ENCODE results near the gene TOM1L2.

TOM1L2 gene

DNA sequence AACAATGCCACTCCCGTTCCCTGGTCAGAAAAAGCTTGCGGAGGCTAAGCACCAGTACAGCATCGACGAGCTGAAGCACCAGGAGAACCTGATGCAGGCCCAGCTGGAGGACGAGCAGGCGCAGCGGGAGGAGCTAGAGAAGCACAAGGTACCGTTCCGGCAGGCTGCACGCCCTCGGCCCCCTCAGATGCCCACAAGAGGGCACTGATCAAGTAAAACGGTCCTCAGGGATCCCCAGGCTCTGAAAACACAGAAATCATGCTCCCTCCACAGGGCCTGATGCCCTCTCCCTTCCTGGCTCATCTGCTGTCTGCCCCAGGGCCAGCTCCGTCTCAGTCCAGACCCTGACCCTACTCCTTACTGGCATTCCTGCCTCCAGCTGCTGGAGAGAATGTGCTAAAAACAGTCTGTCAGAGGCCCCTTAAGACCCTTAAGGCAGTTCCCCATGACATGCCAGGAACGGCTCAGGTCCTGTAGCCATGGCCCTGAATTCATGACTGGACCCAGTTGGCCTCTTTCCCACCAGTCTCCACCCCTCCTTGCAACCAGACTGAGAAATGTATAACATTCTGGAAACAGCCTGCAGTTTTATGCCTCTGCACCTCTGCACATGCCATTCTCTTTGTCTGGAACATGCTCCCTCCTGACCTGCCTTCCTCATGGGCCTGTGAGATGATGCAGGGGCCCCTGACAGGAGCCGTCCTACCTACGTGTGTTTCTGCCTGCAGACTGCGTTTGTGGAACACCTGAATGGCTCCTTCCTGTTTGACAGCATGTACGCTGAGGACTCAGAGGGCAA lies 22.3 kb upstream of the TOM1L2 start:
- no peak for DNase-seq

DNA sequence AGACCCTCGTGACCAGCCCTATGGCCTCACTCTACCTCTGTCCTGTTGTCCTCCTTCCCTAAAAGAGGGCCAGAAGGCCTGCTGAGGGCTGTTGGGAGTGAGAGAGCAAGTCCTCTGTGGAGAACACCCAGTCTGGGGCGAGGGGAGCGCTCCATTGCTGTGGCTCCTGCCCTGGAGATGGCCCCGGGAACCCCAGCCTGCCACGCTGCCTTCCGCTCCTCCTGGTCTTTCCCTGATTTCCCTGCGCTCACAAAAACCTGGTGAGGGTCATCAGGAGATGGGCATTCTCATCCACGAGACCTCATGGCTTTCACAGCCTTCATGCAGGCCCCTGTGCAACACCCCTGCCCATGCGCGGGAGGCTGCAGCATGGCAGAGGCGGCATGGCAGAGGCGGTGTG lies 21.7 kb upstream of the TOM1L2 start:
- no peak for DNase-seq

DNA sequence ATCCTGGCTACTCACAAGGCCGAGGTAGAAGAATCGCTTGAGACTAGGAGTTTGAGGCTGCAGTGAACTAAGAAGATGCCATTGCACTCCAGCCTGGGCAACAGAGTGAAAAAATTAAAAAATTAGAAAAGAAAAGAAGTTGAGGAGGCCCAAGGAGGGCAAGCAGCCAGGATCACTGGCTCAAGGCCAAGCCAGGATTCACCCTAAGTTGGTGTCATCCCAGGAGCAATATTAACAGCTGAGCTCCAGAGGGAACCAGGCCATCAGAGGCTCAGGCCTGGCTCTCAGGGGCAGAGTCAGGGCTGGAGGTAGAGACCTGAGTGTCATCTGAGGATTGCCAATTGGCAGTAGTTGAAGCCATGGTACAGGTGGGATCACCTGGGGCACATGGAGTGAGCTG lies 21.2 kb upstream of the TOM1L2 start:
- DNase-seq: no peak

DNA sequence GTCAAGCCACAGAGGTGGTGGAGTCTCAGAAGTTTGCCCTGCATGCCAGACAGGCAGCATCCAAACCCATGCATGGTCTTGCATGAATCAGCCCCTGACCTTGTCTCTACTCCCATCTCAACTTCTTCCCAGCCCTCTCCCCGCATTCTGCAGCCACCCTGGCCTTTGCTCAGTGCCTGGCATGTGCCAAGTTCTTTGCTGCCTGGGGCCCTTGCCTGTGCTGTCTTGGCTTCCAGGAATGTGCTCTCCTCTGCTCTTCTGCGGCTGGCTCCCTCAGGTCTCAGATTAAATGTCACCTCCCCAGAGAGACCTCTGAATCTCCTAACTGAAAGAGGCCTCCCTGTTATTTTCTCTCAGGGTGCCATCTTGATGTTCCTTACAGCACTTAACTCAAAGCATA lies 18.1 kb upstream of the TOM1L2 start:
- DNase-seq: no peak

DNA sequence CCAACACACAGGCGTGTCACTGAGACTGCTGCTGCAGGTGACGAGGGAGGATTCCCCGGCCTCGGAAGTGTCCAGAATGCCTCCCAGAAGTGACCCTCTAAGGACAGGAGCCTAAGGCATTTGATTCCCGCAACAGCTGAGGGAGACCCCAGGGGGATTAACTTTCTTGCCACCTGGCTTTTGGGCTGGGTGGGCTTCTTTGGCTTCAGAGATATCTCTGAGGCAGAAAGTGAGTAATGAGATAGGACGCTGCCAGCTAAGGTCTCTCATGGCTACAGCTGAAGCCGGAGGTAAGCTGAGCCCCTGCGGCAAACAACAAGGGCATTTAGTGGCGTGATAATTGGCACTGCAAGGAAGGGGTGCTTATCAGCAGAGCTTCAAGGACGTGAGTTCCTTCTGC lies 17.4 kb upstream of the TOM1L2 start:
- no peak for DNase-seq

DNA sequence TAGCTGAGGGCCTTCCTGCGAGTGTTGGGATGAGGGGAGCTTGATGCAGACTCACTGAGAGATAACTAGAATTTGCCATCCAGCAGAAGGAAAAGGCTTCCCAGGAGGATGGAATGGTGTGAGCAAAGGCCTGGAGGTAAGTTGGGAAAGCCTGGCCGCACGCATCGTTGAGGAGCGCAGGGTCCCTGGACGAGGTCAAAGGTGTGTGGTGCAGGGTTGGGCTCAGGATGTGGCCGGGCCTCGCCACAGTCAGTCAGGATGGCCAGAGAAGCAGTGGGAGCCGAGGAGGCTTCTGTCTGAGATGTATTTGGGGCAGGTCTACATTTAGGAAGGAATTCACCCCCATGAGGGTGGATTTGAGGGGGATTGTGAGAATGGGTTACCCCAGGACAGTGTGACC lies 16.9 kb upstream of the TOM1L2 start:
- no peak for DNase-seq

DNA sequence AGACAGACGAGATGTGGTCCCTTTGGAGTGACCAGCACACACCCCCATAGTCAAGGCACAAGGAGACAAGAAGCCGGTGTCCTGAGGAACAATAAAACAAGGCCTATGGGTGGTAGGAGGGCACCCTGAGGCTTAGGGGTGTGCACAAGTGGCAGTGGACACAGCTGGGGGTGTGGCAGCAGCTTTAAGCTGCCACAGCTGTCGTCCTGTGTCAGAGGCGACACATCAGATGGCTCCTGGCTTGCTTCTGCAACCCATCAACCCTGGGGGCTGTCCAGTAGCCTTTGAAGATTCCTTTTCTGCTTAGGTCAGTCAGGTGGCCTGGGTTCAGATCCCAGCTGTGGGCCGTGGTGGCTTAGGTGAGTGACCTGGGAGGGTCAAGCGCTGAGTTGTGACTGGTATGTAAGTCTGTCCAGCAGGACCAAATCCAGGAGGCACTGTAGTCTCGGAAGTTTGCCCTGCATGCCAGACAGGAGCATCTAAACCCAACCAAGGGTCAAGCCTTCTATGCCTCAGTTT lies 16.3 kb upstream of the TOM1L2 start:
- no peak for DNase-seq

DNA sequence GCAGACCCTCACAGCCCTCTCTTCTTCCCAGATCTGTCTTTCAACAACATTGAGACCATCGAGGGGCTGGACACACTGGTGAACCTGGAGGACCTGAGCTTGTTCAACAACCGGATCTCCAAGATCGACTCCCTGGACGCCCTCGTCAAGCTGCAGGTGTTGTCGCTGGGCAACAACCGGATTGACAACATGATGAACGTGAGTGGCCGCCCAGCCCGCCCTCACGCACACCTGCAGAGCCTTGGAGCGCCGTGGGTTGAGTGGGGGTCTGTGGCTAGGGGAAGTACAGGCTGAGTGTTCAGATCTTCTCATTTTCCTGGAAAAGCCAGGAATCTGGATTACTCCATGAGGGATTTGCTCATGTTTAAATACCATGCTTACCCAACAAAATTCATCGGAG lies 15.7 kb upstream of the TOM1L2 start:
- DNase-seq: peak; percentile 4

DNA sequence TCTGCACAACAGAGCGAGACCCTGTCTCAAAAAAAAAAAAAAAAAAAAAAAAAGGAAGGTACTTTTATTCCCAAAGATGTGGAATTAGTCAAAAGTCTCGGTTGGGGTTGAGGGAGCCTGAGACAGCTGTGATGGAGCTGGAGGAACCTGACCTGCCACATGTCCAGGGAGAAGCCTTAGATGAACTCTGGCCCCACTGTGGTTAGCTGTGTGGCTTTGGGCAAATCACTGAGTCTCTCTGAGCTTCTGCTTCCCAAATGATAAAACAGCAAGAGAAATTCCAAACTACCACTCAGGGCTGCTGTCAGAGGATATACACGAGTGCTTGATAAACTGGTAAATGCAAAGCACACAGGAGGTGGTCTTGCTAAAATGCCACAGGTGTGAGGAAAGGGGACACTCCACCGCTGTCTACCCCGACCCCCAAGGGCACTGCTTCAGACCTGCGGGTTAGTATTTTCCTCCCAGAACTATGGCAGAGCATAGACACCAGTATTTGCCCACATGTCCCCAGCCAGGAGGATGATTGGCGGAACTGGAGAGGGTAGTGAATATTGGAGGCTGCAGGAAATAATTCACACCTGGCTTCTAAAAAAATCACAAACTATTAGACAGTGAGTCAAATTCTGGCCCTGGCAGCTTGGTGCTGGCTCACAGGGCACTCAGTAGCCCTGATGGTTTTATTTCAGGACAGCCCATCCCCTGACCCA lies 15.1 kb upstream of the TOM1L2 start:
- no peak for DNase-seq

DNA sequence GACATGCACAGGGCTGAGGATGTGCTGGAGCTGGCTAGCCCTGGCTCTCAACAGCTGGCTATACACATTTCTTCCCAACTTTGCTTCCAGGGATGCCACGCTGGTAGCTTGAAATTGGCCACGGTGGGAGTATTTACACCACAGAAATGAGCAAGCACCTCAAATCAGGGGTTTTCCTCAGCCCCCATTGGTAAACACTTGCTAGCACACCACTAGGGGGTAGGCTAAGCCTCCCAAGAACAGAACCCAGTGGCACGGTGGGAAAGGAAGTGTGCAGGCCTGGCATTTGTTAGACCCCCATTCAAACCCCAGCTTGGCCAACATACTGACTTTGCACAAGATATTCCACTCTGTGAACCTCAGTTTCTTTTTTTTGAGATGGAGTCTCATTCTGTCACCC lies 13.4 kb upstream of the TOM1L2 start:
- DNase-seq: no peak

DNA sequence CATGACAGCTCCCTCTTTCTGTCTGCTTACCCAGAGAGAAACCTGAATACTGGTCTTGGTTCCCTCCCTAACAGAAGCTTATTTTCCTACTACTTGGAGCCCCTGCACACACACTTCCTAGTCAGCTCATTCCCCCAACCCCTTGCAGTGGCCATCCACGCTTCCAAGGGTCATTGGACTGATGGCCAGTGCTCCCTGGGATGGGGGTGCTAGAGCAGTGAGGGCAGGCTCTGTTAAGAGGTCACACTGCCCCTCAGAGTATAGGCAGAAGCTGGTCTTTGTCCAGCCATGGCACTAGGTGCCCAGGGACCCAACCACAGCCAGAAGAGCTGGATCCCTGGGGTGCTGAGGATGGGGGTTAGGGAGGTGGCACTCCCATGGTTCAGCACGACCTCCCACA lies 13.0 kb upstream of the TOM1L2 start:
- no peak for DNase-seq

DNA sequence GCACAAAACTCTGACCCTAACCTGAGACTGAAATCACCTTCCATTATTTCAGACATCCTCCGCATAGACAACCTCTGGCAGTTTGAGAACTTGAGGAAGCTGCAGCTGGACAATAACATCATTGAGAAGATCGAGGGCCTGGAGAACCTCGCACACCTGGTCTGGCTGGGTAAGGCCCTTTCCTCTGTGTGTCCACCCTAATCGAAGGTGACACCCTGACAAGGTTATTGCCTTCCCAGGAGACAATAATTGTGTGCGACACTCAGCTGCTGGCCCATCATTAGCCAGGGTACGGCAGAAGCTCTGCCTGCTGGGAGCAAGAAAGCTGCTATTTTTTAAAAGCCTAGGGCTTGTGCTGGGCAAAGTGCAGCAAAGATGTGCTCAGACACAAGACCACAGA lies 11.6 kb upstream of the TOM1L2 start:
- no peak for DNase-seq

DNA sequence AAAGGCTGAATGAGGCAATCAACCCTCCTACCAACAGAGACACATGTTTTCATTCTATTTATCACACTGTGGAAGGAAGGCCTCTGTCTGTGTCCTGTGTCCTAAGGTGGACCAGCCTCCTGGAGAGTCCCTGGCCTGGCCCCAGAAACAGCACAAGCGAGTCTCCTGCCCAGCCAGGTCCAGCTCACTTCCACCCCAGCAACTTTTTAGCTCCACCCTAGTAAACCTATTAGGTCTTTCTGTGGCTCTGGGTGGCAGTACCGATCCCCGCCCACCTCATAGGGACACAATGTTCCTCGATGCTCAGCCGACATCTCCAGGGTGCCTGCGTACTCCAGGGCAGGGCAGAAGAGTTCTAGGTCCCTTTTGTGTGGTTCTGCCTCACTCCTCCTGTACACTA lies 11.2 kb upstream of the TOM1L2 start:
- no peak for DNase-seq

DNA sequence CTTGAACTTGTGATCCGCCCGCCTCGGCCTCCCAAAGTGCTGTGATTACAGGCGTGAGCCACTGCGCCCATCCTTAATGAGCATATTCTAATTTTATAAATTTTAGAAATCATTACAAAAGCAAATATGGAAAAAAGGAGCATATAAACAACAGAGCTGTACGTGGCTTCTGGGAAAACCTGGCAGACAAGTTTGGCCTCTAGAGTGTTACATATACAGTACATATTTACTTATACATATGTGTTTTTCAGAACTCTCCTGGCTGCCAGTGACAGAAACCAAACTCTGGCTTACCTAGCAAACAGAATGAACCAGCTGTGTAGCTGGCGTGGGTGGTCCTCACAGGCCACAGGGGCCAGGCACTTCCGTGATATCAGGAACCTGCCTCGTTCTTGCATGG lies 10.6 kb upstream of the TOM1L2 start:
- no peak for DNase-seq

DNA sequence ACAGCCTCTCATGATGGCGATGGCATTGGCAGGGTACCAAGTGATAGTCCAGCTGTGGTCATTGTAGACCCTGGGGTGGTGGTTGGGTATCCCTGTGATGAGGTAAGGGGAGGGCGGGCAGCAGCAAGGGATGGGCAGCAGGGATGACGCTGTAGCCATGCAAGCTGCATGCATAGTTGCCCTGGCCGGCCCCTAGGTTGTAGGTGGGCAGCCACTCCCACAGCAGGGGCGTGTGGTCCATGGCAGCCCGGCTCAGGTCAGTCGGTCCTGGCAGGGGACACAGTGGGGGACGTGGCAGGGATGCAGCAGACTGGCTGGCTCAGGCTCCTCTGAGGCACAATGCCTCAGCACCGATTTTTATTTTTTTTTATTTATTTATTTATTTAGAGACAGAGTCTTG lies 9.1 kb upstream of the TOM1L2 start:
- no peak for DNase-seq

DNA sequence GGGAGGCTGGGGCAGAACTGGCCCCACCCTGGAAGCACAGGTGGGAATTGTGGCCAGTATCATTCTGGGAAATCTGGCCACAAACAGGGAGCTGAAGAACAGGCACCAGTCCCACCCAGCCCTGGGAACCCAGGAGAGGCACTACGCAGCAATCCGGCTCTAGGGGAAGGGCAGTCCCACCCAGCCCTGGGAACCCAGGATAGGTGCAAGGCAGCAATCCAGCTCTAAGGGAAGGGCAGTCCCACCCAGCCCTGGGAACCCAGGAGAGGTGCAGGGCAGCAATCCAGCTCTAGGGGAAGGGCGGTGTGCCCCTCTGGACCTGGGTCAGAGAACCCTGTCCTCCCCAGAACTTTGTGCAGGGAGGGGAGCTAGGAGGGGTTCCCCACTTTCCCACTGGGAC lies 7.6 kb upstream of the TOM1L2 start:
- no peak for DNase-seq

DNA sequence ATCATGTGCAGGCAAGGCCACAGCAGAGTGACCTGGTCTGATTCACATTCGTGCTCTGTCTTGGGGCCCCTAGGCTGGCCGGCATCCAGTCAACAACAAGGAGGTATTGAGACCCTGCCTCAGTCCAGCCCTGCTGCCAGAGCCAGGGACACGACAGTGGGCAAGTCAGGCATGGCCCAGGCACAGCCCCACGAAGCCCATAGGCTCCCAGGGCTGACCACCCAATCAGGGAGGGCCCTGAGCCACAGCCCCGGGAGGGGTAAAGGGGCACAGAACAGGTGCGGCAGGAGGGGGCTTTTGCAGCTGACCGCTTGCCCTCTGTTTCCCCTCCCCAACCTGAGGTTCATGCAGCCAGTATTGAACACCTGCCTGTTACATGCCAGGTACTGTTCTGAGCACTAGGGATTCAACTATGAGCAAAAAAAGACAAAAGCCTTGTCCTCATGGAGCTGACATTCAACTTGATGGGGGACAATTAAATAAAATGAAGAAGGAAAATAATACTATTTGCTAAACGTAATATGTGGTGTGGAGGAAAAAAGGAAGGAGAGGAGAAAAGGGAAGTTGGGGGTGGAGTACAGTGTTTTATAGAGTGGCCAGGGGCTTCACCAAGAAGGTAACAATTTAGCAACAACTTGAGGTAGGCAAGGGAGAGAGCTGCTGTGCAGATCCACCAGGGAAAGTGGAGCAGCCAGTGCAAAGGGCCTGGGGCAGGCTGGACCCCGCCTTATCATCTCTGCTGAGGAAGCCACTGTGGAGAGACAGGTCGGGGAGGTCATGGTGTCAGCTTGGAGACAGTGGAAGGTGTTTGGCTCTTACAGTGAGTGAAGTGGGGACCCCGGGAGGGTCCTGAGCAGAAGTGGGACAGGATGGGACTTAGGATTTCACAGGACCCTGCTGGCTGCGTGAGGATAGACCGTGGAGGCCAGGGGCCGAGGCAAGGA lies 6.6 kb upstream of the TOM1L2 start:
- DNase-seq: no peak

DNA sequence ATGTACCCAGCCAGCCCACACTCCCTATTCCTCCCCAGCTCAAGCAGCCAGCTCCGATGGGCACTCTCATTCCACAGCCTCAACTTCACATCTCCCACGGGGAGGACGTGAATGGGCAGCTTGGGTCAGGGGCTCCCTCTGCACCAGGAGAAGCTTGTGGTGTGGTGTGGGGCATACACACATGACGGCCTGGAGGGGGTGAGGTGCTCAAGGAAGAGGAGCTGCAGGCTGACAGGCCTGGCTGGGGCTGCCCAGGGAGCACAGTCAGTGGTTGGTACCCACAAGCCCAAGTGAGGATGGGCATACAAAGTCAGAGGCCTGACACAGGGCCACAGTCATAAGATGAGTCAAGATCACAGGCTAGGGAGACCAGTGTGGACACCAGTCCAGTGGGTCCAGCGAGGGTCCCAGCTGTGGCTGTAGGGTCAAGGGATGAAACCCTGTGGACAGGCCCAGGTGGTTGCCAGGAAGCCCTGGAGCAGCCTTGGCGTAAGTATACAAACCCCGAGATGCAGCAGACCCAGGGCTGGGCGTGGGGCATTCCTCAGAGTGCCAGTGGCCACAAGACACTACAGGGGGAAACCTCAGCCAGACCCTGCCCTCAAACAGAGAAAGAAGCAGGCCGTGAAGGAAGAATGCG lies 4.9 kb upstream of the TOM1L2 start:
- DNase-seq: no peak

DNA sequence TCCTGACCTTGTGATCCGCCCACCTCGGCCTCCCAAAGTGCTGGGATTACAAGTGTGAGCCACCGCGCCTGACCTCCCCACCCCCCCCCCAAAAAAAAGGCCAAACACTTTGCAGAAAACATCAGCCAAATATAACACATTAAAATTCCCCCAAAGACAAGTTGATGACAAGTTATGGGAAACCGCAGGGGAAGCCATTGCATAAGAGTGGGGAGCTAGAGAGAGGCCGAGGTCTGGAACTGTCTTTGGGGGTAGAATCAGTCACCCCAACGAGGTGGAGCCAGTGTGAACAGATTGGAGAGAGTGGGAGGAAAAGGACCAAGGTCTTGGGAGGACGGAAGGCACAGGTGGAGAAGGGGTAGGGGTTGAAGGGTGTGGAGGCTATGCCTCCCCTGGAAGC lies 3.2 kb upstream of the TOM1L2 start:
- no peak for DNase-seq

DNA sequence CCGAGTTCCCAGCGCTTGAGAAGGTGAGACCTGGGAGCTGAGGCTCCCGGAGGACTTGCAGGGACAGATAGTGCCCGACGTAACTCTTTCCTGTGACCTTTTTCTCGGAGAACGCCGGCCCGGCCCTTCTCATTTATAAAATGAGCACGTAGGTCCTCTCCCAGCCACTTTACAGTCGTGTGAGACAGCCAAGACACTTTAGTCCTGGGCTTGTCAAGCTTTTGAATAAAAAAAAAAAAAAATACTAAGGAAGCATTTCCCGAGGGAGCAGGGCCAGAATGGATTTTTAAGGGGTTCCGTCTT lies 703 bp upstream of the TOM1L2 start:
- DNase-seq: no peak

DNA sequence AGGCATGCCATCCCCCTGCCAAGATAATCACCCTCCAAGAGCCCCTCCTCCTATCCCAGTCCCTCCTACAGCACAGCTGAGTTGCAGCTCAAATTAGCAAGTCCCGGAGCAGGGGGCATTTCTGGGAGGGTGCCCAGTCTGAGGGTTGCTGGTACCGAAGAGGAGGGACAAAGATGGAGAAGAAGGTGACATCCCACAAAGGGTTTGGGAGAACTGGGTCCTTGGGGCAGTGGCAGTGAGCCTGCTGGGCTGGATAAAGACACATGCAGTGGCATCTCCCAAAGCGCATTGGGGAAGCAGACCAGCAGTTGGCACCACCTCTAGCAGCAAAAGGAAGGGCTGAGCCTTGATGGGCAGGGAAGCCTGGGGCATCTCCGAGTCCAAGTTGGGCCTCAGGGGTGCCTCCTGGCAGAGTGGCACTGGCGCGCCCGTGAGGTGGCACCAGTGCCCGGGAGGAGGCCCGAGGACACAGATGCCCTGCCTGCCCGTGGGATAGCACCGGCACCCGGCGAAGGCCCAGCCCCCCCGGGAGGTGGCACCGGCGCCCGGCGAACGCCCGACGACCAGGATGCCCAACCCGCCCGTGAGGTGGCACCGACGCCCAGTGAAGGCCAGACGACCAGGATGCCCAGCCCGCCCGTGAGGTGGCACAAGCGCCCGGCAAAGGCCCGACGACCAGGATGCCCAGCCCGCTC lies 622 bp downstream of the TOM1L2 start:
- no peak for DNase-seq

DNA sequence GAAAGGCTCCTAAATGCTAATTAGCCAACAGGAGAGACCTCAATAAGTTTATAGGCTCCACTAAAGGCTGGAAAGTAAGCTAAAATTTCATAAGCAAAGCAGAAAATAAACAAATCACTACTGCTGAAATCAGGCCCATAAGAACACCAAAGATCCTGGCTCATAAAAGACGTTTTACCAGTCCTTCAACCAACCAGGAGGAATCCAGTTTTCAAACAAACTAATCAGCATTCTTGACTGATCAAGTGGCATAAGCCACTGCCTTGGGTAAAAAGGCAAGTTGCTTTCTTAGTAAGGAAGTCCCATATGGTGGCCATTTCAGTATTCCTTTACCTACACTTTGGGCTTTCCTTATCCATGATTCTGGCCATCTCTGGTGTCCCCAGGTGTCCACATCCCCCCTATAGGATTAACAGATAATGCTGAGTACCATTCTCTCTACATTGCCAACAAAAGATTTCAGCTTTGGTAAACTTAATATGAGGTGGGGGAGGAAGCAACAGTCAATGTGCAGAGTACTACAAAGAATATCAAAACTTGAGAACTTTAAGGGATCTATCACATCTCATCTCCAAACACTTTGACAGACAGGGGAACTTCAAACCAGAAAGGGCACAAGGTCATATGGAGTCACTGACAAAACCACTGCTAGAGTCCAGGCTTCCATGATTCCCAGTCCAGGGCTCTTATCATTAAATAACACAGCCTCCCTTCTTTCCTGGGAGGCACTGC lies 1.3 kb downstream of the TOM1L2 start:
- DNase-seq: no peak
